Stomach smooth muscle (tissue), 2 donors: ENCODE measurements around the gene SIRT6.
"Not testable (repeated sequence)": the region's sequence is repeated elsewhere in the genome, so short reads cannot be mapped to it uniquely, and the experiment has no call there.

ENCODE experiments used
- H3K27ac ChIP-seq: one replicate; pipeline ENCODE4 v1.7.0; 2013; ENCODE audit warnings: mild to moderate bottlenecking, low read length, inconsistent platforms
- H3K27me3 ChIP-seq, 2 donors: one replicate each; pipeline ENCODE4 v1.7.0; 2013; ENCODE audit warnings: low read length in 2 of 2; ENCODE audit not compliant: insufficient read depth in 2 of 2, control insufficient read depth in 1 of 2
- H3K36me3 ChIP-seq, 2 donors: one replicate each; pipeline ENCODE4 v1.7.0; 2013; ENCODE audit warnings: low read length in 2 of 2; ENCODE audit not compliant: control insufficient read depth in 2 of 2, insufficient read depth in 2 of 2
- H3K4me1 ChIP-seq: one replicate; pipeline ENCODE4 v1.7.0; 2013; ENCODE audit warnings: low read length; ENCODE audit not compliant: control insufficient read depth, insufficient read depth
- H3K4me3 ChIP-seq, 2 donors: one replicate each; pipeline ENCODE4 v1.7.0; 2013; ENCODE audit warnings: low read length in 2 of 2
- H3K9ac ChIP-seq, 2 donors: one replicate each; pipeline ENCODE4 v1.7.0; 2013; ENCODE audit warnings: low read length in 2 of 2, mild to moderate bottlenecking in 1 of 2
- H3K9me3 ChIP-seq, 2 donors: one replicate each; pipeline ENCODE4 v1.7.0; 2013; ENCODE audit warnings: low read length in 2 of 2; ENCODE audit not compliant: control insufficient read depth in 2 of 2
- donor health status: healthy.
- donor health status: Pancreatic carcinoma.

The SIRT6 gene

DNA sequence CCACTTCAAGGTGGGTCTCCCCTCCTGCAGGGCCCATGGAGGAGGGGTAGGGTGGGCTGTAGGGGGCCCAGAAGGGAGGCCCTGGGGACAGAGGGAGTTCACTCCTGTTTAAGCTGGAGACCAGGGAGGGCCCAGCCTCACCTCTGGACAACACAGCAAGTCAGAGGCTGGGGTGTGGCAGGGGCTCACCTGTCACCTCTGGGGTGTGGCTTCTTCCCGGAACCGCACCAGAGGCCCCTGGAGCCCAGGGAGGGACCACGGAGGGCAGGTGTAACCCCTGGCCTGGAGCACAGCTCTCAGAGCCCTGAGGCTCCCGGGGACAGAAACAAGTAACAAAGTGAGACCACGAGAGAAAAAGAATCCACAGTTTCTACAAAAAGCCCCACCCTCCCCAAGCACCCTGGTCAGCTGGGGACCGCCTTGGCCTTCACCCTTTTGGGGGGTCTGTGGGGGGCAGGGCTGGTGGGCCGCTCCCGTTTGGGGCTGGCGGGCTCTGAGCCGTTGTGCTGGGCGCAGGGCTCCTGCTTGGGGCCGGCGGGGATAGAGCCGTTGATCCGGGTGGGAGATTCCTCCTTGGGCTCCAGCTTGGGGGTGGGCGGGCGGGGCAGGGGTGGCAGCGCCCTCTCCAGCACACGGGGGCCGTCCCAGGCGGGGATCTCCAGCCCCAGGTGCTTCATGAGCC lies 8.0 kb downstream of the SIRT6 start:
- Histone ChIP-seq H3K9ac (no peak overlapping the region), H3K27ac (no peak overlapping the region), H3K4me3 (no peak overlapping the region), H3K27me3 (peaks cover 19 to 20% of the 10 kb centered on the region in 2 donors), H3K9me3 (no peaks in the 10 kb centered on the region), H3K4me1 (peaks cover 2% of the 10 kb centered on the region), H3K36me3 (peaks cover 0 to 10% of the 10 kb centered on the region in 2 donors)

DNA sequence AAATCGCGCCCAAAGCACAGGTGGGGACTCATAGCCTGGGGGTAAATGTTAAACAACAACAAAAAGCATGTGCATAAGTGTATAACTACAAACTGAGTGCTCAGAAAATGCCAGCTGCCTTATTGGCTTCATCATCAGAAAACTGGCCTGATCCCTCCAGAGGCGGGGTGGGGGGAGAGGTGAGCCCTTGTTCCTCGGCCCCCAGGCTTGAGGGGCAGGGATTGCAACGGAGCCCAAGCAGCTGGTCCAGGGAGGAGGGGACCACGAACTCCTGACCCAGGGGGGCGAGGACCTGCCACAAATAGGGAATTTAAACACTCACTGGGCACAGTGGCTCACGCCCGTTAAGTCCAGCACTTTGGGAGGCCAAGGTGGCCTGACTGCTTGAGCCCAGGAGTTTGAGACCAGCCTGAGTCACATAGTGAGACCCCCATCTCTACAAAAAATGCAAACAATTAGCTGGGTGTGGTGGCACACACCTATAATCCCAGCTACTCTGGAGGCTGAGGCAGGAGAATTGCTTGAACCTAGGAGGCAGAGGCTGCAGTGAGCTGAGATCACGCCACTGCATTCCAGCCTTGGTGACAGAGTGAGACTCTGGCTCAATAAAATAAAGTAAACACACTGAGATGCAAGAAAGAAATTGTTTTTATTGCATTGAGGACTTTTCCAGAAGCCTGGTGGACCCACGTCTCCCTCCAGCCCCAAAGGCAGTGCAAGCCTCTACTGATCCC lies 8.7 kb downstream of the SIRT6 start:
- Histone ChIP-seq H3K9ac (no peak overlapping the region), H3K27me3 (peaks cover 19 to 20% of the 10 kb centered on the region in 2 donors), H3K4me1 (peaks cover 2% of the 10 kb centered on the region), H3K4me3 (no peak overlapping the region), H3K36me3 (peaks cover 0 to 9% of the 10 kb centered on the region in 2 donors), H3K9me3 (no peaks in the 10 kb centered on the region), H3K27ac (no peak overlapping the region)

DNA sequence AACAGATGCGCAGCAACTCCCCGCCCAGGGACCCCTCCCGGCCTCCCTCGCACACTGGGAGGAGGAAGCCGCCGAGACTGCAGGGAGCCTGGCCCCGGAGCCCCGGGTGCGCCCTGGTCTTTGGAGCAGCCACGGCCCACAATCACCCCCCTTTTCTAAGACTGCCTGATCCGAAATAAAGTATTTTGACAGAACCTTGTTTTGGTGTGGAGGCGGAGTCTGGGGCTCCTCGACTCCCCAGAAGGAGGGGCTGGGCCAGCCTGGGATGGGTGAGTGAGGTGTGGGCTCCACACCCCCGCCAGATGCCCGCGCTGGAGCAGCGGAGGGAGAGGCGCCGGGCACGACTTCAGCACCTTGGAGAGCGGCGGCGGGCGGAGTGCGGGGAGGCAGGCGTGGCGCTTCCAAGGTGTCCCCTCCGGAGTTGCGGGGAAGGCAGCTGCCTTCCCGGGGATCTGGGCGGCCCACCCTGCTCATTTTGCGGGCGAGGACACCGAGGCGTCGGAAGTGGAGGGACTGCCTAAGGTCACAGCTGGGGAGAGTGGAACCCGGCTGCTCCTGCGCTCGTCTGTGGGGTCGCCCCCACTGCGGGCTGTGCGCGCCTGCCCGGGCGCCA lies 9.4 kb downstream of the SIRT6 start:
- Histone ChIP-seq H3K4me1 (peaks cover 2% of the 10 kb centered on the region), H3K36me3 (peaks cover 0 to 9% of the 10 kb centered on the region in 2 donors), H3K9ac (no peak overlapping the region), H3K27ac (no peak overlapping the region), H3K4me3 (no peak overlapping the region), H3K9me3 (no peaks in the 10 kb centered on the region), H3K27me3 (peaks cover 19 to 20% of the 10 kb centered on the region in 2 donors)

DNA sequence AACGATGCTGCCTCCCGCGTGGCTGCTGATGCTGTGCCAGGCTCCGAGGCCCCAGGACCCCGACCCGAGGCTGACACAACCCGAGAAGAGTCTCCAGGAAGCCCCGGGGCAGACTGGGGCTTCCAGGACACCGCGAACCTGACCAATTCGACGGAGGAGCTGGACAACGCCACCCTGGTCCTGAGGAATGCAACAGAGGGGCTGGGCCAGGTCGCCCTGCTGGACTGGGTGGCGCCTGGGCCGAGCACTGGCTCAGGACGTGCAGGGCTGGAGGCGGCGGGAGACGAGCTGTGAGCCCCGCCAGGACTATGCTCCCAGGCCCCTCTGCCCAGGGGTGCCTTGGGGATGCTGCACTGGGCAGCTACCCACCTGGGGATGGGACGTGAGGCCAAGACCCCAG lies 10.7 kb downstream of the SIRT6 start:
- Histone ChIP-seq H3K27ac (no peak overlapping the region), H3K4me3 (no peak overlapping the region), H3K9ac (no peak overlapping the region), H3K9me3 (no peaks in the 10 kb centered on the region), H3K36me3 (peaks cover 0 to 4% of the 10 kb centered on the region in 2 donors), H3K27me3 (peaks cover 19 to 20% of the 10 kb centered on the region in 2 donors), H3K4me1 (peaks cover 2% of the 10 kb centered on the region)

DNA sequence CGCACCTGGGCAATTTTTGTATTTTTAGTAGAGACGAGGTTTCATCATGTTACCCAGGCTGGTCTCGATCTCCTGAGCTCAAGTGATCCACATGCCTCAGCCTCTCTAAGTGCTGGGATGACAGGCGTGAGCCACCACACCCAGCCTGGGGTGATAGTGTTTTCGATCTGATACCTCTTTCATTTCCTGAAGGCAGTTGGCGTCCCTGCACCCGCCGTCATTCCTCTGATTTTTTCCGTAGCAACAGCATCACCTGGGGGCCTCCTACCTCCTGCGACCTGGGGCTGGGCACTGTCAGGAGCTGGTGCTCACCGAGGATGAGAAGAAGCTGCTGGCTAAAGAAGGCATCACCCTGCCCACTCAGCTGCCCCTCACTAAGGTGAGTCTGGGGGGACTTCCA lies 18.1 kb downstream of the SIRT6 start:
- Histone ChIP-seq H3K9me3 (no peaks in the 10 kb centered on the region), H3K9ac (no peak overlapping the region), H3K27me3 (peaks cover 3 to 10% of the 10 kb centered on the region in 2 donors), H3K27ac (no peak overlapping the region), H3K4me1 (no peaks in the 10 kb centered on the region), H3K4me3 (no peak overlapping the region), H3K36me3 (no peaks in the 10 kb centered on the region)

DNA sequence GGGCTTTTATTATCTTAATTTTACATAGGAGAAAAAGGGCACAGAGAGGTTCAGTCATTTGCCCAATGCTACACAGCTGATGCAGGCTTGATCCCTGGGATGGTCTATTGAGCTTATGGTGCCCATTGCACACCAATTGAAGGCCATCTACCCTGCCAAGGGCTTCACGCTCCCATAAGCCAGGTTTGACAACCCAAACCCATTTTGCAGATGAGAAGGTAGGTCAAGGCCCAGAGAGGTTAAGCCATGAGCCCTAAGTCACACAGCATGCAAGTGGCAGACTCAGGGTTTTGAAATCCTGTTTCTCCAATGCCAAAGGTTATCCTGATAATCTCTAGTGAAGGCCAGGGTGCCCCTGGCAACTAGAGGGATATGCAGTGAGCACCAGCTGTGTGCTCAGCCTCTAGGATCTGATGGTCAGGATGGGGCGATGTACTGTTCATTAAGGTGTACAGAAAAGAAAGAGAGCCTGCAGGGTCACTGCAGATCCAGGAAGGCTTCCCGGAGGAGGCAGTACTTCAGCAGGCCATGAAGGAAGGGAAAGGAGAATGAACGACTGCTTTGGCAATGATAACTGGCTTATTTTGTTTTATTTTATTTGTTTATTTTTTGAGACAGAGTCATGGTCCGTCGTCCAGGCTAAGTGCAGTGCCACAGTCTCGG lies 20.8 kb downstream of the SIRT6 start:
- Histone ChIP-seq H3K36me3 (no peaks in the 10 kb centered on the region), H3K4me3 (no peak overlapping the region), H3K4me1 (no peaks in the 10 kb centered on the region), H3K9me3 (no peaks in the 10 kb centered on the region), H3K27me3 (peaks cover 1 to 10% of the 10 kb centered on the region in 2 donors), H3K27ac (no peak overlapping the region), H3K9ac (no peak overlapping the region)

DNA sequence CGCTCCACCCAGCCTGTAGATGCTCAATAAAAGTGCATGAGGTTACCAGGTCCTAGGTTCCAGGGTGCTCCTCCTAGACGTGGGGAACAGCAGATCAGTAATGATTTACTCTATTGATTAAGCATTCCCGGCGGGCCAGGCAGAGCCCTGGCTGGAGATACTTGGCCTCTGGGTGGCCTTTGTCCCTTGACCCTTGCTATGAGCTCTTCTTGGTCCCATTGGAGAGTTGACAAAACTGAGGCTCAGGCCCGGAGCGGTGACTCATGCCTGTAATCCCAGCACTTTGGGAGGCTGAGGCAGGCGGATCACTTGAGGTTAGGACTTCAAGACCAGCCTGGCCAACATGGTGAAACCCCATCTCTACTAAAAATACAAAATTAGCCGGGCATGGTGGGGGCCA lies 24.4 kb downstream of the SIRT6 start:
- not testable (repeated sequence) for H3K9ac ChIP-seq, H3K27ac ChIP-seq

DNA sequence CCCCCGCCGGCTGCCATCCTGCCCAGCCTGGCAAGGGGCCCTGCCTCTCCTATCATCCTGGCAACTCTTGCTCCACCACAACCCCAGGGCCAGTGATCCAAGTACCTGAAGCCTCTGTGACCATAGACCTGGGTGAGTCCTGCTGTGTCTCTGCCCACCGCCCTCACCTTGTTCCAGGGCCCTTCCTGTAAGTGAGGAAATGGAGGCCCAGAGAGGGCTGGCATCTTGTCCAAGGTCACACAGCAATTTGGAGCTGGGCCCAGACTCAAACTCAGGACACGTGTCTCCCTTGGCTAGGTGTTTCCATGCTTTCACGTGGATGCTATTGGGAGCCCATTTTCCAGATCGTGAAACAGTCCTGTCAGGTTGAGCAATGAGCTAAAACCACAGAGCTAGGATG lies 25.2 kb downstream of the SIRT6 start:
- Histone ChIP-seq H3K4me3 (no peak overlapping the region), H3K27ac (no peak overlapping the region), H3K9ac (no peak overlapping the region), H3K27me3 (peaks cover 6 to 11% of the 10 kb centered on the region in 2 donors), H3K36me3 (no peaks in the 10 kb centered on the region), H3K9me3 (no peaks in the 10 kb centered on the region), H3K4me1 (no peaks in the 10 kb centered on the region)

More for the DNA sequence above, 24.4 kb downstream of the SIRT6 start:
- H3K27me3 ChIP-seq = peaks cover 6 to 11% of the 10 kb centered on the region in 2 donors
- not testable (repeated sequence) for H3K4me1 ChIP-seq, H3K9me3 ChIP-seq, H3K36me3 ChIP-seq, H3K4me3 ChIP-seq

DNA sequence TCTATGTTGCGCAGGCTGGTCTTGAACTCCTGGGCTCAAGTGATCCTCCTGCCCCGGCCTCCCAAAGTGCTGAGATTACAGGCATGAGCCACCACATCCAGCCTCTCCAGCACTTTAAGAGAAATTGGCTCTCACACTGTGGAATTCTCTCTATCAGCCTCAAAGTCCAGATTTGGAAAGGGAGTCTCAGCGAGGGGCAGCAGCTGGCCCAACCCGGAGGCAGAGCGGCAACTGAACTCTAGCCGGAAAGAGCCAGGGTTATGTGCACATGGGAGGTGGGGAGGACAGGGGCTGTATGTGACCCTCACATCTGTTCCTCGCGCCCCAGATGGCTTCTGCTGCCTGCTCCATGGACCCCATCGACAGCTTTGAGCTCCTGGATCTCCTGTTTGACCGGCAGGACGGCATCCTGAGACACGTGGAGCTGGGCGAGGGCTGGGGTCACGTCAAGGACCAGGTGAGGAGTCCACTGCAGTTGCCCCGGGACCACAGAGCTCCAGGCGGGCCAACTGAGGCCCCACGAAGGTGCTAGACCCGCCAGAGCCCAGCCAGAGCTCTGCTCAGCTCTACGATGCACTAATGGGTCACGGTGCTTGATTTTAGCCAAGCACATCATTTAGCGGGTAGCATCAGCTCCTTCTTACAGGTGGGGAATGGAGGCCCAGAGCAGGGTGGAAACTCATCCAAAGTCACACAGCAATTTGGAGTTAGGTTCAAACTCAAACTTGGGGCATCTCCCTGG lies 27.6 kb downstream of the SIRT6 start:
- Histone ChIP-seq H3K36me3 (no peaks in the 10 kb centered on the region), H3K27me3 (peaks cover 8 to 12% of the 10 kb centered on the region in 2 donors), H3K9me3 (no peaks in the 10 kb centered on the region), H3K27ac (no peak overlapping the region), H3K9ac (no peak overlapping the region), H3K4me1 (no peaks in the 10 kb centered on the region), H3K4me3 (no peak overlapping the region)
